Psoas muscle (tissue), 8 donors: ENCODE measurements around the gene KRAS. TPM values are rescaled to one million over a fixed set of nuclear protein-coding genes. Genes with fewer than 3 reads are reported as not detected.

Experiments
- ATAC-seq, 4 donors: fragments of 200-7000 bp; cut with Tn5 transposase; one replicate each; pipeline ENCODE4 v1.9.1; 2020; ENCODE audit warnings: moderate library complexity in 3 of 4, mild to moderate bottlenecking in 2 of 4
- DNase-seq, 2 donors: peaks; one replicate each; pipeline ENCODE4 v3.0.0-alpha.2; 2020
- H3K27ac ChIP-seq: fragments of 200-600 bp; one replicate; pipeline ENCODE4 v1.8.0; 2022
- H3K27me3 ChIP-seq, 3 donors: fragments of 200-600 bp in 1 of 3; one replicate each; pipeline versions ENCODE4 v1.6.1 to v1.8.0; 2013 to 2022; ENCODE audit warnings: low read length in 2 of 3, mild to moderate bottlenecking in 2 of 3, moderate library complexity in 1 of 3; ENCODE audit not compliant: insufficient read depth in 3 of 3
- H3K36me3 ChIP-seq, 2 donors: fragments of 200-600 bp in 1 of 2; one replicate each; pipeline versions ENCODE4 v1.6.1 to v1.8.0; 2013 to 2022; ENCODE audit warnings: low read depth in 1 of 2, mild to moderate bottlenecking in 1 of 2, moderate library complexity in 1 of 2; ENCODE audit not compliant: insufficient read depth in 1 of 2
- H3K4me1 ChIP-seq: fragments of 200-600 bp; one replicate; pipeline ENCODE4 v1.8.0; 2022
- H3K4me3 ChIP-seq: fragments of 200-600 bp; one replicate; pipeline ENCODE4 v1.8.0; 2022; ENCODE audit warnings: mild to moderate bottlenecking
- H3K9me3 ChIP-seq: fragments of 200-600 bp; one replicate; pipeline ENCODE4 v1.8.0; 2022
- WGBS, 3 donors: extraction: QIAGEN DNeasy Blood & Tissue Kit; methylation state at CpG; one replicate each; pipeline versions ENCODE4 v1.1.6 to v1.1.7; 2013; 5-methylcytosine and 5-hydroxymethylcytosine counted together
- intact Hi-C, 2 donors: fragments of 100-400 bp; cut with DNase I; formaldehyde crosslinking; loops; one replicate each; pipeline versions ENCODE4 v1.11.0 to v1.14.2; 2022
- polyA plus RNA-seq, 3 donors: library from polyadenylated mRNA; stranded (reverse); fragments of 200-250 nt; gene quantifications; one replicate each; pipeline ENCODE4 v1.2.3, GENCODE V29; 2013
- total RNA-seq, 4 donors: library from RNA; stranded (reverse); fragmentation: NEBNext Ultra II Directional in 2 of 4; extraction: Animal tissue kit (Norgen Biotek cat#: 25700) in 2 of 4; gene quantifications; one replicate each; pipeline versions ENCODE4 v1.2.1 to v1.2.4, GENCODE V29; 2021 to 2023
- TF ChIP-seq, protein P1 (sequence below): fragments of 200-600 bp; IDR thresholded peaks from one replicate; pipeline ENCODE4 v1.8.0; 2022; ENCODE audit warnings: antibody characterized with exemption
- donor health status: healthy with polysubstance abuse.
- donor health status: DM: no; HTN: no; CAD: no; lungs with moderate emphysema.
- donor health status: Bipolar disorder and iron deficiency.
- donor health status: healthy.
- donor health status: DM: yes; HTN: yes; CAD: no.
- donor health status: DM: no; HTN: no; CAD: no.
- donor health status: DM: no; HTN: no; CAD: no.
- donor health status: DM: yes; HTN: yes; CAD: no.

The KRAS gene
- total and polyA plus RNA-seq, 7 donors, result 5.2 to 18.0 (median 12.3) TPM

DNA sequence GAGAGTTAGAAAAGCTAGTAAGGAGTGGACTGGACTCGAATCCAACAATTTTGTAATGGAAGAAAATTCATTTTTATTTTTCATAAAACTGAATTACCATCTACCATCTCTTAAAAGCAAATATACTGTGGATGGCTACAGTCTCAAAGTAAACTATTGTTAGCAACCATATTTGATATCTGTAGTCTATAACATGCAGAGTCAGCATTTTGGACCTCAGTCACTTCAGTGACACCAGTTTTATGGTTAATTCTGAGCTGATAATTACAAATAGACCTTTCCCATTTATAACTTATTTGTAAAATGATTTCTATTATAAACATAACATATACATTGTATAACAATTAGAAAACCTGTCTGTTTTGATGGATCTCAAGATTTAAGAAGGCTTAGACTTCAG lies 2.0 kb downstream of the KRAS start:
- ATAC-seq, result no peak
- intact Hi-C loops, result loop anchor here in 1 of 2 donors (5.0 kb wide), 1 partner anchor 36 kb away; no protein-coding TSS in a partner anchor
- WGBS, 3 donors, result 95 to 100% (median 97%) methylated on average over 1 of the region's 1 CpG

DNA sequence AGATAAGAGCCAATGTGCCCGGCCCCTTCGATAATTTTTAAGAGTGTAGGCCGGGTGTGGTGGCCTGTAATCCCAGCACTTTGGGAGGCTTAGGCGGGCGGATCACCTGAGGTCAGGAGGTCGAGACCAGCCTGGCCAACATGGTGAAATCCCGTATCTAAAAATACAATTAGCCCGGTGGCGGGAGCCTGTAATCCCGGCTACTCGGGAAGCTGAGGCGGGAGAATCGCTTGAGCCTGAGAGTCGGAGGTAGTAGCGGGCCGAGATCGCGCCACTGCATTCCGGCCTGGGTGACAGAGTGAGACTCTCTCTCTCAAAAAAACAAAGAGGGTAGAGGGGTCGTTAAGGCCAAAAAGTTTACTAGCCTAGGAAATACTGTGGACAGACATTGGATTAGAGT lies 2.6 kb downstream of the KRAS start:
- intact Hi-C loops, result loop anchor here in 1 of 2 donors (5.0 kb wide), 1 partner anchor 36 kb away; no protein-coding TSS in a partner anchor
- ATAC-seq, result no peak
- Histone ChIP-seq H3K36me3 (peaks cover 0 to 18% of the 10 kb centered on the region in 2 donors), H3K27me3 (no peaks in the 10 kb centered on the region), H3K9me3 (no peaks in the 10 kb centered on the region), H3K4me3 (no peak overlapping the region), H3K27ac (no peak overlapping the region), H3K4me1 (no peaks in the 10 kb centered on the region)
- DNase-seq, result no peak
- TF ChIP-seq, protein P1, sequence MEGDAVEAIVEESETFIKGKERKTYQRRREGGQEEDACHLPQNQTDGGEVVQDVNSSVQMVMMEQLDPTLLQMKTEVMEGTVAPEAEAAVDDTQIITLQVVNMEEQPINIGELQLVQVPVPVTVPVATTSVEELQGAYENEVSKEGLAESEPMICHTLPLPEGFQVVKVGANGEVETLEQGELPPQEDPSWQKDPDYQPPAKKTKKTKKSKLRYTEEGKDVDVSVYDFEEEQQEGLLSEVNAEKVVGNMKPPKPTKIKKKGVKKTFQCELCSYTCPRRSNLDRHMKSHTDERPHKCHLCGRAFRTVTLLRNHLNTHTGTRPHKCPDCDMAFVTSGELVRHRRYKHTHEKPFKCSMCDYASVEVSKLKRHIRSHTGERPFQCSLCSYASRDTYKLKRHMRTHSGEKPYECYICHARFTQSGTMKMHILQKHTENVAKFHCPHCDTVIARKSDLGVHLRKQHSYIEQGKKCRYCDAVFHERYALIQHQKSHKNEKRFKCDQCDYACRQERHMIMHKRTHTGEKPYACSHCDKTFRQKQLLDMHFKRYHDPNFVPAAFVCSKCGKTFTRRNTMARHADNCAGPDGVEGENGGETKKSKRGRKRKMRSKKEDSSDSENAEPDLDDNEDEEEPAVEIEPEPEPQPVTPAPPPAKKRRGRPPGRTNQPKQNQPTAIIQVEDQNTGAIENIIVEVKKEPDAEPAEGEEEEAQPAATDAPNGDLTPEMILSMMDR, result no peak
- 90 to 94% (median 93%) methylated on average over 20 of the region's 20 CpGs for WGBS, 3 donors

More for the DNA sequence above, 2.0 kb downstream of the KRAS start:
- H3K4me3 ChIP-seq, result no peak overlapping the region
- DNase-seq, result no peak
- no peaks in the 10 kb centered on the region for H3K9me3 ChIP-seq
- no peak overlapping the region for H3K27ac ChIP-seq
- peaks cover 0 to 12% of the 10 kb centered on the region in 2 donors for H3K36me3 ChIP-seq
- no peaks in the 10 kb centered on the region for H3K4me1 ChIP-seq
- no peaks in the 10 kb centered on the region for H3K27me3 ChIP-seq
- TF ChIP-seq, protein P1, result no peak

DNA sequence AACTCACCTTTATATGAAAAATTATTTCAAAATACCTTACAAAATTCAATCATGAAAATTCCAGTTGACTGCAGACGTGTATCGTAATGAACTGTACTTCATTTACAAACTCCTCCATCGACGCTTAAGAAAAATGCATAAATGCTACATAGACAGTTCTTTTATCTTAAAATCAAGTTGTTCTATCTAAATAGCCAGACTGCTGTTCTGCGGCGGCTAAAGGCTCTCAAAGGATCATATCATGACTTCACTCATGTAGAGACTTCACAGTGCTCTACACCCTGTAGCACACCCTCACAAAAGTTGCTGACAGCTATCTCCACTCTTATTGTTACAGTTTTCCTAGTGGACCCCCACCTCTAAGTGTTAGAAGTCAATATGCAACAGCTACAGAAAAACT lies 5.2 kb downstream of the KRAS start:
- ATAC-seq (no peak), DNase-seq (no peak)
- H3K4me3 ChIP-seq, result no peak overlapping the region
- no peaks in the 10 kb centered on the region for H3K27me3 ChIP-seq
- TF ChIP-seq, protein P1, result no peak
- H3K9me3 ChIP-seq, result no peaks in the 10 kb centered on the region
- WGBS, 3 donors, result 97% methylated on average over 6 of the region's 6 CpGs
- no peaks in the 10 kb centered on the region for H3K4me1 ChIP-seq
- peaks cover 0 to 21% of the 10 kb centered on the region in 2 donors for H3K36me3 ChIP-seq
- intact Hi-C loops, result loop anchor here in 1 of 2 donors (5.0 kb wide), 1 partner anchor 33 kb away; no protein-coding TSS in a partner anchor
- H3K27ac ChIP-seq, result no peak overlapping the region

DNA sequence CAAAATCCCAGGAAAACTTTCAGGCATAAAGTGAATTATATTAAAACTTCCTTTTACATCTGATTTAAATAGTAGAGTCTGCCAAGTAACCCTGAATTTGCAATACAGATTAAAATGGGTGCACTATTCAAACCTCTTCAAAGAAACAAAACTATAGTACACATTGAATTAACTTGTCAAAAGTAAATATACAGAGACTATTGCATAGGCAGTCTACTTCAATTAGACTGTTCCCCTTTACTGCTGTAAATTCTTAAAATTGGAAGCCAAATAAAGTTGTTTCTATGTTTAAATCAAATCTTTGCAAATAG lies 7.1 kb downstream of the KRAS start:
- Histone ChIP-seq H3K4me1 (no peaks in the 10 kb centered on the region), H3K27ac (no peak overlapping the region), H3K4me3 (no peak overlapping the region), H3K36me3 (peaks cover 0 to 21% of the 10 kb centered on the region in 2 donors), H3K27me3 (no peaks in the 10 kb centered on the region), H3K9me3 (no peaks in the 10 kb centered on the region)
- DNase-seq (no peak), ATAC-seq (no peak)
- TF ChIP-seq, protein P1, result no peak
- intact Hi-C loops, result loop anchor here (1.0 to 5.0 kb wide), 2 partner anchors 41 to 145 kb away; no protein-coding TSS in a partner anchor
